RWPE2 (cell line): ENCODE results near the gene EYA4.

Experiments used
- ATAC-seq: fragments of 200-7000 bp; cut with Tn5 transposase; 3 replicates; pipeline ENCODE4 v1.9.1; 2021; ENCODE audit warnings: low read depth
- DNase-seq: peaks from one replicate; pipeline ENCODE4 v3.0.0-alpha.2; 2020; ENCODE audit warnings: low spot score
- H3K27ac ChIP-seq: fragments of 450-650 bp; 2 replicates; pipeline ENCODE4 v1.5.1; 2017; ENCODE audit warnings: mild to moderate bottlenecking; ENCODE audit not compliant: poor library complexity, severe bottlenecking
- H3K27me3 ChIP-seq: fragments of 250-450 bp; sonication (Bioruptor Pico); 2 replicates; pipeline ENCODE4 v1.5.1; 2021; ENCODE audit warnings: mild to moderate bottlenecking, moderate library complexity; ENCODE audit not compliant: insufficient read depth, poor library complexity, severe bottlenecking
- H3K36me3 ChIP-seq: fragments of 250-450 bp; sonication (Bioruptor Pico); 2 replicates; pipeline ENCODE4 v1.5.1; 2020; ENCODE audit warnings: low read depth, mild to moderate bottlenecking, moderate library complexity
- H3K4me1 ChIP-seq: fragments of 250-450 bp; sonication (Bioruptor Pico); 2 replicates; pipeline ENCODE4 v1.5.1; 2021; ENCODE audit warnings: mild to moderate bottlenecking, moderate library complexity; ENCODE audit not compliant: insufficient read depth, poor library complexity, severe bottlenecking
- H3K4me3 ChIP-seq: fragments of 250-450 bp; sonication (Bioruptor Pico); 2 replicates; pipeline ENCODE4 v1.5.1; 2021; ENCODE audit warnings: mild to moderate bottlenecking, moderate library complexity; ENCODE audit not compliant: severe bottlenecking
- H3K9me3 ChIP-seq: fragments of 250-450 bp; sonication (Bioruptor Pico); 2 replicates; pipeline ENCODE4 v1.5.1; 2021; ENCODE audit warnings: mild to moderate bottlenecking, moderate library complexity; ENCODE audit not compliant: severe bottlenecking
- TF ChIP-seq, protein P1 (sequence below): fragments of 450-650 bp; IDR thresholded peaks from one replicate; pipeline ENCODE4 v1.5.1; 2017; ENCODE audit warnings: mild to moderate bottlenecking, moderate library complexity; ENCODE audit not compliant: poor library complexity, severe bottlenecking

The EYA4 gene

DNA sequence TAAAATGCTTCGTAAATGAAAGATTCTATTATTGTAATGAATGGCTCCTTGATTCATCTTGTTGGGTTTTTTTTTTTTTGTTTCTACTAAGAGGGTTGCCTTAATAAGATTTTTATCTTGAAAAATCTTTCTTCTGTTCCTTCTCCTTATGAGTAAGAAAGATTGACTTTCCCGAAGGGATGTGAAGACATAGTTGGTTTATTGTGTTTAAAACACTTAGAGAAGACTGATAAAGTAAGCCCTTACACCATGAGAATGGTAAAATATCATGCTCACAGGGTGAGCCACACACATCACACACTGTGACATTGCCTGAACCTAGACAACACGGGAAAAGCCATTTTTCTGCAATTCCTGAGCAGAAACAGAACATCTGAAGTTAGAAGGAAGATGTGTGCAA lies 330.5 kb downstream of the EYA4 start:
- TF ChIP-seq, protein P1, sequence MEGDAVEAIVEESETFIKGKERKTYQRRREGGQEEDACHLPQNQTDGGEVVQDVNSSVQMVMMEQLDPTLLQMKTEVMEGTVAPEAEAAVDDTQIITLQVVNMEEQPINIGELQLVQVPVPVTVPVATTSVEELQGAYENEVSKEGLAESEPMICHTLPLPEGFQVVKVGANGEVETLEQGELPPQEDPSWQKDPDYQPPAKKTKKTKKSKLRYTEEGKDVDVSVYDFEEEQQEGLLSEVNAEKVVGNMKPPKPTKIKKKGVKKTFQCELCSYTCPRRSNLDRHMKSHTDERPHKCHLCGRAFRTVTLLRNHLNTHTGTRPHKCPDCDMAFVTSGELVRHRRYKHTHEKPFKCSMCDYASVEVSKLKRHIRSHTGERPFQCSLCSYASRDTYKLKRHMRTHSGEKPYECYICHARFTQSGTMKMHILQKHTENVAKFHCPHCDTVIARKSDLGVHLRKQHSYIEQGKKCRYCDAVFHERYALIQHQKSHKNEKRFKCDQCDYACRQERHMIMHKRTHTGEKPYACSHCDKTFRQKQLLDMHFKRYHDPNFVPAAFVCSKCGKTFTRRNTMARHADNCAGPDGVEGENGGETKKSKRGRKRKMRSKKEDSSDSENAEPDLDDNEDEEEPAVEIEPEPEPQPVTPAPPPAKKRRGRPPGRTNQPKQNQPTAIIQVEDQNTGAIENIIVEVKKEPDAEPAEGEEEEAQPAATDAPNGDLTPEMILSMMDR = no peak
- DNase-seq (no peak), ATAC-seq (no peak)
- Histone ChIP-seq H3K4me1 (peaks cover 15% of the 10 kb centered on the region), H3K36me3 (no peaks in the 10 kb centered on the region), H3K9me3 (no peaks in the 10 kb centered on the region), H3K27me3 (no peaks in the 10 kb centered on the region), H3K27ac (no peak overlapping the region), H3K4me3 (no peak overlapping the region)

DNA sequence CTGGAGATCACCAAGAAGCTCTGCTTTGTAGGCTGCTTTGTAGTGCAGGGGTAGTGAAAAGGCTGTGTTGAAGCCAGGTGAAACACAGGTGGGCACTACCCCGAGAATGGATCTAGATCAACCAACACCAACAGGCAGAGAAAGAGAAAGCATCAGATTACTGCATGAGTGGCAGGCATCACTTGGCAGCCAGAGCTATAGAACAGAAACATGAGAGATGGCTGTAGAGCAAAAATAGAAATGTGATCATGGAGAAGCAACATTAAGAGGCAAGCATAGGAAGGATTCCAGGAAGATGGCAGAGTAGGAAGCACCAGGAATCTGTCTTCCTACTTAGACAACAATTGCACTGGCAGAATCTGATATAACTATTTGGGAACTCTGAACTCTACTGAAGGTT lies 336.7 kb downstream of the EYA4 start:
- H3K27ac ChIP-seq = no peak overlapping the region
- H3K36me3 ChIP-seq = no peaks in the 10 kb centered on the region
- no peaks in the 10 kb centered on the region for H3K9me3 ChIP-seq
- DNase-seq (no peak), ATAC-seq (no peak)
- H3K4me3 ChIP-seq = no peak overlapping the region
- H3K27me3 ChIP-seq = no peaks in the 10 kb centered on the region
- TF ChIP-seq, protein P1 = no peak
- peaks cover 6% of the 10 kb centered on the region for H3K4me1 ChIP-seq
